GM12864 (cell line): Measurements from ENCODE around the gene ABCA4.
"Not testable (repeated sequence)": the region's sequence is repeated elsewhere in the genome, so short reads cannot be mapped to it uniquely, and the experiment has no call there.

ENCODE experiments used
- DNase-seq: peaks from one replicate; pipeline ENCODE4 v3.0.0-alpha.2; 2011; ENCODE audit warnings: low read depth
- H3K4me3 ChIP-seq: 2 replicates; pipeline ENCODE4 v1.5.1; 2011; ENCODE audit warnings: mild to moderate bottlenecking, low read depth, low read length, control low read depth
- CTCF ChIP-seq: IDR thresholded peaks from 2 replicates; pipeline ENCODE4 v1.5.1; 2011; ENCODE audit warnings: low read depth, mild to moderate bottlenecking, moderate library complexity, low read length, control low read depth, inconsistent platforms; ENCODE audit errors: missing control alignments

ABCA4 gene

GRCh38 chr1:93958726-93959100, 162.2 kb downstream of the ABCA4 start:
- H3K4me3 ChIP-seq, result no peak overlapping the region
- no peak for DNase-seq
- TF ChIP-seq CTCF, result no peak

GRCh38 chr1:93958032-93958725, 162.8 kb downstream of the ABCA4 start:
- DNase-seq, result no peak
- no peak overlapping the region for H3K4me3 ChIP-seq
- TF ChIP-seq CTCF, result no peak

GRCh38 chr1:93955765-93956164, 165.2 kb downstream of the ABCA4 start:
- H3K4me3 ChIP-seq, result no peak overlapping the region
- no peak for DNase-seq
- no peak for TF ChIP-seq CTCF

GRCh38 chr1:93947002-93947686, 173.8 kb downstream of the ABCA4 start:
- H3K4me3 ChIP-seq, DNase-seq: not testable (repeated sequence)
